ENCODE measurements around the gene C1orf21.

Gene C1orf21

DNA sequence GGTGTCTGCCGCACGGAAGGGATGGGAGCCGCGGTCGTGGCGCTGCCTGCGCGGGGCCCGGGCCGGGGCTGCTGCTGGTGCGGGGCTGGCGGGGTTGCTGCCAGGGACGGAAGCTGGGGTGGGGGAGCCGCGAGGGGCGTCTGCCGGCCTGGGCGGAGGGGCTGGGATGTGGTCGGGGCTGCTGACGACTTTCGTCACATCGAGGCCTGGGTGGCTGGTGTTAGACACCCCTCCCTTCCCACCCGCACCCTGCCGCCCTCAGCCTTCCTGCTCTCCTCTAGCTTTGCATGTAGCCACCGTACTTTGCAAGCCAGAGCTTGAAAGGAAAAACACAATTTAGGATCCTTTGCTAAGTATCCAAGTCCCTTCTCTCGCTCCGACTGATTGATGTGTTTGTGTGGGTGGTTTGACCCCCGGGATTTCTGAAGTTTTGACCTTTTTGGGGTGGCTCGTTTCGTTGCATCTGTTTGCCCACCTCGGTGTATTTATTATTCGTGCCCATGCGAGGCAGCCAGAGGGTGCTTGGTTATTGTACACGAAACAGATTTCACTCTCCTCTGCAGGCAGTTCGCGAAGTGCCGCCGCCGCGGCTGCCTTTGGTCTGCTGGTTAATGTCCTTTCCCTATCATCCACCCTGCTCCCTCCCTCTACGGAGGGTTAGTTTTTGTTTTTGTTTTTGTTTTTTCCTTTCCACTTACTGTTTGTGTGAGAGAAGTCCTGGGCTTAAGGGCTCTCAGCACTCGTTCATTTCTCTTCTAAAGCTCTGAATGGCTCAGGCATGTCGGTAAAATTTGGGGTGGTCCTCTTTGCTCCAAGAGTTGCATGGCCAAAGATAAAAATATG is 868 bp downstream of the C1orf21 start:
- peak; percentile 20 to 27 for DNase-seq

DNA sequence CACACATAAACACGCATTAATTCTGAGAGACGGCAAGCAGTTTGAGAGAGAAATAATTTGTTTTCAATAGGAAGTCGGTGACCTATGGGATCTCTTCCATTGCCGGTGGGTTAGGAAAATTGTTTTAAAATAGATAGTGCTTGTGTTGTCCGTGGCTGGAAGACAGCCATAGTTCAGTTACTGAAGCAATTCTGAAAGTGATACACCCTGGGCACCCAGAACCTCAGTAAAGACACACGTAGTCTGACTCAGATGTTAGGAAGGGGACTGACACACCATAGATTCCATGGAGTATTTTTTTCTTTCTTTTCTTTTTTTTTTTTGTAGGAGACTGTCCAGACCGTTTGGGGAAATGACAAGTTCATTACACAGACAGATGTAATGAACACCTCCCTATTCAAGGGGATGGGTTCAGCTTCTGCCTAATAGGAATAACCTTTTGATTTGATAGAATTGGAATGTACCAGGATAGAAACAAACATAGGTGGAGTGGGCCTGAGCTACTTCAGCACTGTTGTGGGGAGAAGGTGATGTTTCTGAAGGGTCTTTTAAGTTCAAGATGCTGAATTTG is 1.6 kb downstream of the C1orf21 start:
- no peak for DNase-seq

DNA sequence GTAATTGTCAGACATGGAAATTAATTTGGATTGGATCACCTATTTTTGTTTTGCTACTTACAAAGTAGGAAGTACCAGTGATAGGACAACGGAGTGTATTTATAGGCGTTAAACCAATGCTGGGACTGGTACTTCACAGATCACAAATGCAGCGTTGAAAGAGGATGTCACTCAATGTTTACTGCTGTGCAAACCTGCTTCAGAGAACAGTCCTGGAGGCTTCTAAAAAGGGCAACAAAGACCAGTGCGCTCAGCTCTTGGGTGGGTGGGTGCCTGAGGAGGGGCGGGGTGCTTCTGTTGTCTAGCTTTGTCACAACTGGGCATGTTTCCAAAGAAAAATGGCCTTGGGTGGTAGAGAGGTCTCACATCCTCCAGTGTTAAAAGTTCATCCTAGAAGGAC is 2.1 kb downstream of the C1orf21 start:
- no peak for DNase-seq

DNA sequence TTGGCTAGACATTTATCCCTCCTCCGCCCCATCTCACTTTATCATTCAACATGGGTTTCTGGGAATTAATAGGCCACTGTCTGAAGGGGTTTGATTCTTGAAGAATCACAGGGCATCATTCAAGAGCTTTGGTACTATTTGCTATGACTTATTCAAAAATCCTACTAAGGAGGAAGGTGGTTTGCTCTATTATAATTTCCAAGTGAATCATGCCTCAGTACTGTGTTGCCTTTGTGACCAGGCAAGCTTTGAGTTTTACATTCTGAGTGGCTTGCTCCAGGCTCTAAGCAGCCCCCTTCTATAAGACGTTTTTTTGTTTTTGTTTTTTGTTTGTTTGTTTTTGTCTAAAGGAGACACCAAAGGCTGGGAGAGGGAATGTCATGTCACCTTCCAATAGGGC is 2.6 kb downstream of the C1orf21 start:
- DNase-seq = no peak

DNA sequence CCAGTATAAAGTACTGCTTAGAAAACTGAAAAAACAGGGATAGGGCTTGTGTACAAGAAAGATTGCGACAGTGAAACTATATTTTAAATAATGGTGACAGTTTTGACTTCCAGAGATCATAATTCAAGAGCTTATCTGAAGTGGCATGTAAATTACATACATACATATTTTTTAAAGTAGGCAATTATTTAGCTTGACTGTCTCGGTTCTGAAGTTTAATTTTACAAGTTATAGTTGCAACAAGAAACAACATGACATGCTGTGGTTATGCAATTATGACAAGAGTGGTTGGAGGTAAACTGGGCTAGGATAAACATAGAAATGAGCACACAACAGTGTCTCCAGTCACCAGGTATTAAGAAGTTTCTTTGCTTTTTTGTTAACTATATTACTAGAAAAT is 4.1 kb downstream of the C1orf21 start:
- no peak for DNase-seq

DNA sequence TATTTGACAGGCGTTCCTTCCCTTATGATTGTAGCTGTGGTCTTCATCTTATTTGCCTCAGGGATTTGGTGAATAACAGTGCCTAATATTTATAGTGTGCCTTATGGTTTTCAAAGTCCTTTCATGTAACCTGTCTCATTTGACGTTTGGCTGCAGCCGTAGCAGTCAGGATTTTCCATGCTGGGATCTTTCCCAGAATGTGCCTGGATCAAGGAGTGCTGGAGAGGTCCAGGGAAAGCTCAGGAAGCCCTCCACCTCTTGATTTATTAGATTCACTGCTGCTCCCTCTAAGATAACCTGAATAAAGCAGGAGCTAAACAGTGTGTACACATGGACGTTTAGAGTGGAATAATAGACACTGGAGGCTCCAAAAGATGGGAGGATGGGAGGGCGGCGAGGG is 5.2 kb downstream of the C1orf21 start:
- no peak for DNase-seq

DNA sequence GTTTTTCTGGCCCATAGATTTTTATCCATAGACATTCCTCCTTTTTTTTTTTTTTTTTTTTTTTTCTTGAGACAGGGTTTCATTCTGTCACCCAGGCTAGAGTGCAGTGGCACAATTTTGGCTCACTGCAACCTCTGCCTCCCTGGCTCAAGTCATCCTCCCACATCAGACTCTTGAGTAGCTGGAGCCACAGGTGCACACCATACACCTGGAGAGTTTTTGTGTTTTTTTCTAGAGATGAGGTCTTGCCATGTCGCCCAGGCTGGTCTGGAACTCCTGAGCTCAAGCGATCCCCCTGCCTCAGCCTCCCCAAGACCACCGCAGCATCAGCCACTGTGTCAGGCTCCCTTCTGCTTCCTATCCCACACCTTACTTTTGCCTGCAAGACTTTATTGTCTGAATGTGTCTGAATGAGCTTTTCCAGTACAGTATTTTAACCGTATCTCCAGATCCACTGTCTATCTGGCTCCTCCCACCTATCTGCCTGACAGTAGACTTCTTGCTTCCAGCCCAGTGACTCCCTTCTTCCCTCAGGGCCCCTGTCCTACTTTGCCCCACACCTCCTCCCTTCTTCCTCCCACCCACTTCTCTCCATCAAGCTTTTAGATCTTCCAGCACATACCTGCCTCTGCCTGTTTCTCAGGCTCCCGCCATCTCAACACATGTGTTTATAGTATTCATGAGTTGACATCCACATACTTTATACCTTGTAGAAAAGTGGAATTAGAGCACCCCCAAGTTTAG is 6.1 kb downstream of the C1orf21 start:
- no peak for DNase-seq

DNA sequence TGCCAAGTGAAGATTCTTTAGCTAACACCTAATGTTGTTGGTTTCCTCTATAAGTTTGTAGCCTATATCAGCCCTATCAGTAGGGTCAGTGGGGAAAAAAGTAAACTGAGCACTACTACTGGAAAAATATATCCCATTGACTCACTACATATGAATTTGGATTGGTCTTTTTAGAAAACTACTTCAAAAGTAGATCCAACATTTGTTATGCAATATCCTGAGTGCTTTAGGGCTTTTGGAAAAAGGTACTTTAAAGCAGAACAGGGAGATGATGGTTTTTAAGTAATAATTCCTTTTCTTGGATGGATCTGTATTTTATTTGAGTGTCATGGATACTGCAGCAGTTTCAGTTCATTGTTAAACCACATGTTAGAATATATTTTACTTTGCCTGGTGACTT is 7.1 kb downstream of the C1orf21 start:
- DNase-seq = no peak

DNA sequence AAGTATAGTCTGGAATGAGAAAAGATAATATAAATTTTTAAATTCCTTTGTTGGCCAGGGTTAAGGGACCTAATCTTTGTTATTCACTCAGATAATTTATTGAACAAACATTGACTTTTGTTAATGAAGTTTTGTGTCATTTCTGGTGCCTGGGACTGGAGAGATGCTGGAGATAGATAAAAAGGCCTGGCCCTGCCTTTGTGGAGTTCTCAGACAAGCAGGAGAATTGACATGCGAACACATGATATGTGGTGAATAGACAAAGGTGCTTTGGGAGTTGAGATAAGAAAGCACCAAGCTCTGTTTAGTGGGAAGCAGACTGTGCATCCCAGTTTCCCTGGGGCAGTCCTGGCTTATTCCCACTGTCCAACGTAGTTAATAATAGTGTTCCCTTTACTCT is 8.5 kb downstream of the C1orf21 start:
- DNase-seq = no peak

DNA sequence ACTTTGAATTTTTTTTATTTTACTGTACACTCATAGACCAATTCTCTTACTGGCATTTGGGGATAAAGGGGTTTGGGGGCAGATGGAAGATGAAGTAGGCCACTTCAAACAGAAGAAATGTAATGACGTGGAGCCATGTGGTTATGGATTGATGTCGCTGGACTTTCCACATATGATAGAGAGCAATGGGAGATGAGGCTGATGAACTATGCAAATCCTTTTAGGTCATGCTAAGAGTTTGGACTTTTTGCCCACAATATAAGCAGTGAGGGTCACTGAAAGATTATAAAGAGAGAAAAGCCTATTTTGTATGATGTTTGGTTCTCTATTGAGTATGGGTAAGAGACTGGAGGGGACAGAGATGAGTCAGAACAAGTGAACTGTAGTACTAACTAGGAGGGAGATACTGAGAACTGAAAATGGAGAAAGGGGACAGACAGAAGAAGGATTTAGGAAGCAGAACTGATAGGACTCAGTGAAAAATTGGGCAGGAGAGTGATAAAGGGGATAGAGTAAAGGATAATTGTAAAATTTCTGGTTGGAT is 9.2 kb downstream of the C1orf21 start:
- no peak for DNase-seq

DNA sequence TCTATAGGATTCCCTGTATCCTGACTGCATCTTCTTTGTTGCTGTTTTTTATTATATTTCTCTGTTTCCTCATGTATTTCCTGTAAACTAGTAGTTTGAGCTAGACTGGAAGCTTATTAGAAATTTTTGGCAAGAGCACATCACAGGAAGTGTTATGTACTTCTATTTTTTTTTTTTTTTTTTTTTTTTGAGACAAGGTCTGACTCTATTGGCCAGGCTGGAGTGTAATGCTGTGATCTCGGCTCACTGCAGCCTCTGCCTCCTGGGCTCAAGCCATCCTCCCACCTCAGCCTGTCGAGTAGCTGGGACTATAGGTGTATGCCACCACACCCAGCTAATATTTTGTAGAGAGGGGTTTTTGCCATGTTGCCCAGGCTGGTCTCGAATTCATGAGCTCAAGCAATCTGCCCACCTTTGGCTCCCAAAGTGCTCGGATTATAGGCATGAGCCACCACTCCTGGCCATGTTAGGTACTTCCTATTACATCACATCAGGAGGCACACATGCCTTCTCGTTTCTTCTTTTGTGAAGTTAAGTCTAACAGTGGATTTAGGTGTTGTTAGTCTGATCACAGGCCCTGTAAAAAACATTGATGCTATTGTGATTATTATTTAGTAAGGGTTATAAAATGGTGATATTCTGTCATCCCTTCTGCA is 12.5 kb downstream of the C1orf21 start:
- DNase-seq = no peak

DNA sequence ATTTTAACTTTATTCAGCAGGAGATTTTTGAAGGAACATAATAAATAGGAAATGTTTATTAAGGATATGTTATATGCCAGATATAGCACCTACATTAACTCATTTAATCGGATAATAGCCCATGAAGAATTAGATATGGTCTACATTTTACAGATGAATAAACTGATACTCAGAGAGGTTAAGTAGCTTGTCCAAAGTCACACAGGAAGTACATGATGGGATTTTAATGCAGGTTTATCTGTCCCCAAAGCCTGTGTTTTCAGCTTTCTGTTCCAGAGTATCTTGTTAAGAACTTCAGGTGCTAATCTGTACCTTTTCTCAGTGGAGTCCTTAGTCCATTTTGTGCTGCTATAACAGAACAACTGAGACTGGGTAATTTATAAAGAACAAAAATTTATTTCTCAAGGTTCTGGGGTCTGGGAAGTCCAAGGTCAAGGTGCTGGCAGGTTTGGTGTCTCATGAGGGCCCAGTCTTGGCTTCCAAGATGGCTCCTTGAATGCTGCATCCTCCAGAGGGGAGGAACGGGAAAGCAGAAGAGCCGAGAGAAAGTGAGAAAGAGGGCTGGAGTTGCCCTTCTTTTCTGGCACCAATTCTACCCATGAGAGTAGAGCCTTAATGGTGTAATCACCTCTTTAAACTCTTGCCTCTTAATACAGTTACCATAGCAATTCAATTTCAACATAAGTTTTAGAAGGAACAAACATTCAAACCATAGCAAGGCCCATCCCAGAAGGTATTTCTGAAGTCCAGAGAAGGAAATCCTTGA is 17.3 kb downstream of the C1orf21 start:
- no peak for DNase-seq

DNA sequence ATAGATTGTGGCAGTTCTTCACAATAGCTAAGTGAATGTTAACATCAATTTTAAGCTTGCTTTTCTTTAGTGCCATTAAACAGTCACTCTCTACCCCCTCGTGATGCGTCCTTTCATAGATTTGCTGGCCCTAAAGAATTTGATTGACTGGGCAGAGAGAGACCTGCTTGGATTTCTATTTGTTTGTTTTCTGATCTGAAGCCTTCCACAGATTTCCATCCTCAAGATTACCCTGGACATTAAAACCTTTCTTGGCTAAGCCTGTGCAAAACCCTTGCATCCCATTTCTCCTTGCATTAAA is 17.8 kb downstream of the C1orf21 start:
- no peak for DNase-seq

DNA sequence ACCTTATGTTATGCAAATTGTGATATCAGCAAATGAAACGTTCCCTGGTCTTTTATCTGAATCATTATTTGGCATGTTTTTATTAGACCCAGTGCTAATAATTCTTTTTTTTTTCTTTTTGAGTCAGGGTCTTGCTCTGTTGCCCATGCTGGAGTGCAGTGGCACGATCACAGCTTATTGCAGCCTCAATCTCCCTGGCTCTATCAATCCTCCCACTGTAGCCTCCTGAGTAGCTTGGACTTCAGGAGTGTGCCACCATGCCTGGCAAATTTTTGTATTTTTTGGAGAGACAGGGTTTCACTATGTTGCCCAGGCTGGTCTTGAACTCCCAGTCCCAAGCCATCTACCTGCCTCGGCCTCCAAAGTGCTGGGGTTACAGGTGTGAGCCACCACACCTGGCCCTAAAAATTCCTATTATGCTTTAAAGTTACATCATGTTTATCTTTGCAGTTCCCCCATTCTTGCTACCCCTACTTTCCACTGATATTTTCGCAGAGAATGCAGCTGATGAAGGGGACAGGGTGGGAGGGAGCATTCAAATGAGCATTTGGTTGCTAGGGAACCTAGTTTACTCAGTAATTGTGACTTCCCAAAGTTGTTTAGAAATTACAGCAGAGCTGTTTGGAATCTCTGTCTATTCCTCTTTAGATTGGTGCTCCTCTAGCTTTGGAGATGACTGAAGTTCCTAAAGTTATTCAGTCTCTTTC is 18.4 kb downstream of the C1orf21 start:
- DNase-seq = no peak

DNA sequence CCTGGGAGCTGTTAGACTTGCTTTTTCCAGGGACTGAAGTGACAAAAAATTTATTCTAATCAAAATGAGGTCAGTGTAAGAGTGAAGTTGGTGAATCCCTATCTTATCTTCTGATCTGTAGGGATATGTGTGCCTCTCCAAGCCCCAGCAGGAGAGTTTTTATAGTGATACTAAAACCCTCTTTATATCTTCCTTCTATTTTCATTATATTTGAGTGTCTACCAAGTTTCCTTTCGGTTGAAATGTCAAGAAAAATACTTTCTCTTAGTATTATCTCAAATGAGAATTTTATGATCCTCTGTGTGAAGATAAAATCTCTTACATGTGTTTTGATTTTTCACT is 18.9 kb downstream of the C1orf21 start:
- no peak for DNase-seq

DNA sequence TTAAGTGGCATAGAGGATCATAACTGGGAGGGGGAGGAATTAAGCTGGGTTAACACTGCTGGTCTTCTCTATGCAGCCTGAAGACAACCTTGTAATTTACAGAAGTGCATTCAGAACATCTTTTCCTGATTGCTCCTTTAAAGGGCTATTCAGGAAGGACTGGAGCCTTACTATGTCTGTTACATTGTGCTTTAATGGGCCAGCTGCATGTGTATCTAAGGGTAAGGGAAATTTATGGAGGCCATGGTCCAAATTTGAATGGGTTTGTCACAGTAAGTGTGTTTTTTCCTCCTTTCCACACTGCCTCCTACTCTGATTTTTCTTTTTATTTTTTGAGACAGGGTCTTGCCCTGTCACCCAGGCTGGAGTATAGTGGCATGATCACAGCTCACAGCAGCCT is 19.6 kb downstream of the C1orf21 start:
- DNase-seq = no peak

DNA sequence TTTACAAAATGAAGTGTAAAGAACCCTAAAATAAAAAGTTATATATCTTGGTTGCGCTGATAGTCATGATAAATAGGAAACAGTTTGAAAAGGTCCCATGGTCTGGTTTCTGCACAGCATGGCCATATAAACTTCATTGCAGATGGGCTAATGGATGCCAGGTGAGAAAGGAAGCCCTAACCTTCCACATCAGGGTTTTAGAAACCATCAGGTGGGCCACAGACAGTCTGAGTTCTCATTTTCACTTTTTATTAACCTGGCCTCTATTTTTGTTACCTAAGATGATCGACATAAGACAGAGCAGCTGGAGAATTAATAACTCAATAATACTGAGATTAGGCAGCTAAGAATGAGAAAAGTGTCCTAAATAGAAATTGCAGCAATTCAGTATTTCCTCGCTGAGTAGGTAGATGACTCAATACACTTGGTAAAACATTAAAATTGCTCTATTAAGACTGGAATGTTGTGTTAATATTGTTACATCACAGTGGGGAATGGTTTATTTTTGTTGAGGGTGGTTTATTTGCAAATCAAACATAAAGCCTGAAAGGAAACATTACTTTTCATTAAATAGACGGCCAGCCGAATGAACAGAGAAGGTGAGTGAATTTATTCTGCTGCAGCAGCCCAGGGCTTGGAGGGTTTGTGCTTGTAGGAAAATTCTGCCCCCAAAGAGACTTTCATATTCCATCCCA is 21.1 kb downstream of the C1orf21 start:
- DNase-seq = no peak

DNA sequence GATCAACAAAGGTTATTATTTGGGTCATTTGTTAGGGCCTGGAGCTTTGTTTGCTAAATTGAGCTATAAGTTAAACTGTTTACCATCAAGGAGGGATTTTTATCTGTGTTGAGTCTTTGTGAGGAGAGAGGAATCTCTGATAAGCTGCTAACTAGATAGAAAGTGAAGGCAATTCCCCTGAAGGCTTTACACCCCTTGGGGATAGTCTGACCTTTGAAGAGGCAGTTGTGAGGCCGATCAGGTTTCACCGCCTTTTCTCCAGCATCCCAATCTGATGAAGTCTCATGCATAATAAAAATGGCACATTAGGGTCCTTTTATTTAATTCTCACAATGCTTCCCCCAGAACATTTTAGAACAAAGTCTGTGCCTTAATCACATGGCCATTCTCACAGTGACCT is 21.8 kb downstream of the C1orf21 start:
- no peak for DNase-seq

DNA sequence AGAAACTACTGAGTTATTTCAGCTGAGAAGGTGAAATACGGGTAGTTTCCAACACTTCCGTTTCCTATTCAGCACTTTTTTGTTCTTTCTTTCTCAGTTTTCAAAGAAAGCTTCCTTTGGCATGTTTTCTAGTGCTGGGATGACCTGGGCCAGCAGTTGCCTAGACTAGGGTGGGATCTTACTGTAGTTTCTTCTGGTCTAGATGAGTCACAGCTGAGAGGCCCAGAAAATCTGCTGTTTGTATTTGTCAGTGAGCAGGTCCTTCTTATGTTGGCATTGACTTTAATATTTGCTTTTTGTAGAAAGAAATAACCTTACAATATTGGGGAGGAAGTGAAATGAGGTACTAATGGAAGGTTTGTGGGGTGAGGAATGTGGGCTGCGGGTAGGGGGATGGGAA is 22.2 kb downstream of the C1orf21 start:
- no peak for DNase-seq

DNA sequence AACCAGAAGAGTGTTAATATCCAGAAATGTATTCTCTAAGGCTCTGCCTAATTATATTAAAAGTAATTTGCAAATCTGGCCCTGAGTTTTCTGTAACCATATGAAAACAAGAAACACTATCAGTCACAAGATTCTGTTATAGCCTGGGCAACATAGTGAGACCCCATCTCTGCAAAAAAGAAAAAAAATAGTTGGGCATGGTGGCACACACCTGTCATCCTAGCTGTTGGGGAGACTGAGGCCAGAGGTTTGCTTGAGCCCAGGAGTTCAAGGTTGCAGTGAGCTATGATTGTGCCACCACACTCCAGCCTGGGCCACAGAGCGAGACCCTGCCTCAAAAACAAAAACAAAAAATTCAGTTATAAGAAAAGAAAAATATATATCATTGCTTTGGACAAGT is 25.6 kb downstream of the C1orf21 start:
- no peak for DNase-seq

DNA sequence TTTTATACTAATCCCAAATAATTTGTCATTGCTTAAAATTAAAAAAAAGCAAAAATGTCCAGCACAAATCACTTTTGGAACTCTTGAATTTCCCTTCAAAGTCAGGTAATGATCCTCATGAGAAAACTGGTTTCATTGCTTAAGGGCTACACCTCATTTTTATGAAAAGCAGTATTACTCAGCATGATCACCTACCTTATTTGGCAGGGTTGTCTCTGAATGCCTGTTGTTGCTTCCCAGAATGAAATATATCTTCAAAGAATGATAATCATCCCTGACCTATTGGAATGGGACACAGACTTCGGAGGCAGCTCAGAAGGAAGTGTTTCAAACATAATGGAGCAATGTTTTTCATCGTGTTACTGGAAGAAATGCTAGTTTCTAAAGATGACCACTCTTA is 29.7 kb downstream of the C1orf21 start:
- no peak for DNase-seq

DNA sequence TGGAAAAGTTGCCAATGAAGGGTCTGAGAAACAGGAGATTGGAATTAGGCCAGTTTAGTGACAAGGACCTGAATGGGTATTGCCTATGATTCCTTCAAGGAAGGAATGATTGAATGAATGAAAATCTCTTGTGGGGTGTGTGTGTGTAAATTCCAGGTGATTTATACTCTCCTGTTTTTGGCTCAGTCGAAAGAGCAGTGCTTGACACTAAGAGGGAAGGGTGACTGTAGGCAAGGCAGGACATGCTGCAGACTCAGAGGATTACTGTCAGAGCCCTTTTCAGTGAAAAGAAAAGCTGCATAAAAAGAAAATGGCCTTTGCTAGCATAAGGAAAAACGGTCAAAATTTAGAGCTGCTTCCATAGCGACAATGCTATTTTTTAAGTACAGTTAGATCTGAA is 30.1 kb downstream of the C1orf21 start:
- no peak for DNase-seq

All from stimulated activated CD4-positive, alpha-beta T cell treated with anti-CD3 and anti-CD28 coated beads, Interleukin-2, amount 100 ng/mL, for 24 hours (primary cell).